ENCODE results near the gene OR10G8. TPM values are rescaled to one million over a fixed set of nuclear protein-coding genes. Genes with fewer than 3 reads are reported as not detected.

OR10G8 gene
- total RNA-seq, 1 donor = not detected

GRCh38 chr11:124069429-124070401, 43.1 kb downstream of the OR10G8 start:
- H3K4me3 ChIP-seq (ENCODE audit: low read depth, low read length) = peak overlapping the region; percentile 49
- peak; percentile 85 for TF ChIP-seq CTCF (IDR thresholded peaks at IDR 0.05; ENCODE audit: insufficient read depth, low read length)
- peak; percentile 53 for DNase-seq (ENCODE audit: low read depth)

DNA sequence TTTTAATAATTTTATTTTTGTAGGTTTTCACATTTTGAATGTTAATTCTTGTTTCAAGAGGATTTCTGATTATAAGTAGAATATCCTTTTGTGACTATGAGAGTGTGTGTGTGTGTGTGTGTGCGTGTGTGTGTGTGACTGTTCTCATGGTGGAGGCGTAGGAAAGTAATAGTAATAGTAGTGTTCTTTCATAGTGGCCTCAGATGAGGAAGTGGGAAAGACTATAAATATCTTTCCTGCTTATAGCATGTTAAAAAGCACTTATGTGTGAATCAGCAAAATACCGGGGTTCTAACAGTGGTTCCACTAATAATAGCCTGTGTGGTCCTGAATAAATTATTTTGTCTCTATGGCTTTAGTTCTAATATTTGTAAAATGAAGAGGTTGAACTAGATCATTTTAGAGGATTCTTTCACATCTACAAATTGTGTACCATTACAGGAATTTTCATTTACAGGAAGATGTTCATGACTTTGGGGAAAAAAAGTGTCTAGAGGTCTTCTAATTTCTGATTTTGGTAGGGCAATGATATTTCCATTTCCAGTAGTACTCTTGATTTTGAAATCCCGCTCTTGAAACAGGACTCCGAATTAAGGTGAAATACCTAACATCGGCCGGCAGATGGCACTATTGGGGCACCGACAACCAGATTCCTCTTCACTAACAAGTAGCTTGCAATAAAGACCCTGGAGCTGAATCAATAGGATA, 44.5 kb downstream of the OR10G8 start:
- no peak overlapping the region for H3K4me3 ChIP-seq (ENCODE audit: low read depth, low read length)
- DNase-seq (ENCODE audit: low read depth) = peak; percentile 87
- peak; percentile 70 for TF ChIP-seq CTCF (IDR thresholded peaks at IDR 0.05; ENCODE audit: insufficient read depth, low read length)

GRCh38 chr11:124071623-124071948, 45.0 kb downstream of the OR10G8 start:
- no peak overlapping the region for H3K4me3 ChIP-seq (ENCODE audit: low read depth, low read length)
- no peak for DNase-seq (ENCODE audit: low read depth)
- TF ChIP-seq CTCF (IDR thresholded peaks at IDR 0.05; ENCODE audit: insufficient read depth, low read length) = no peak

DNA sequence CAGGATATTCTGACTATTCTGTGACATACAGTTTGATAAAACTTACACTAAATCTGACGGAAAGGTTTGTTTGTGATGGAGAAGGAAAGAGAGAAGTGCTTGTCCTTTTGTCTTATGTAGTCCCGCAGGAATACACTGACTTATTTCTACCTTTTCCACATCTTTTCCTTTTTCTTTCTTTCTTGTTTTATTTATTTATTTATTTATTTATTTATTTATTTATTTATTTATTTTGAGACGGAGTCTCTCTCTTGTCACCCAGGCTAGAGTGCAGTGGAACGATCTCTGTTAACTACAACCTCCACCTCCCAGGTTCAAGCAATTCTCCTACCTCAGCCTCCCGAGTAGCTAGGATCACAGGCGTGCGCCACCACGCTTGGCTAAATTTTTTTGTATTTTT, 45.5 kb downstream of the OR10G8 start:
- no peak for TF ChIP-seq CTCF (IDR thresholded peaks at IDR 0.05; ENCODE audit: insufficient read depth, low read length)
- no peak overlapping the region for H3K4me3 ChIP-seq (ENCODE audit: low read depth, low read length)
- DNase-seq (ENCODE audit: low read depth) = no peak

- DNase-seq (ENCODE audit: low read depth) = no peak
- no peak overlapping the region for H3K4me3 ChIP-seq (ENCODE audit: low read depth, low read length)
- TF ChIP-seq CTCF (IDR thresholded peaks at IDR 0.05; ENCODE audit: insufficient read depth, low read length) = no peak
Observed at GRCh38 chr11:124074554-124074953, 48.0 kb downstream of the OR10G8 start.

GRCh38 chr11:124075492-124075840, 48.9 kb downstream of the OR10G8 start:
- no peak for DNase-seq (ENCODE audit: low read depth)
- no peak for TF ChIP-seq CTCF (IDR thresholded peaks at IDR 0.05; ENCODE audit: insufficient read depth, low read length)
- H3K4me3 ChIP-seq (ENCODE audit: low read depth, low read length) = no peak overlapping the region

Measured in fibroblast of the aortic adventitia (primary cell).